KMS-11 (cell line): Measurements from ENCODE around the gene ANKS6.

Source experiments
- H2AFZ ChIP-seq: fragments of 200-600 bp; sonication (generic); 2 replicates; pipeline ENCODE4 v1.6.1; 2016; ENCODE audit warnings: antibody characterized with exemption, mixed run types, low read depth
- H3K27ac ChIP-seq: fragments of 200-600 bp; sonication (generic); 2 replicates; pipeline ENCODE4 v1.6.1; 2016; ENCODE audit warnings: mild to moderate bottlenecking, mixed run types
- H3K27me3 ChIP-seq: fragments of 200-600 bp; sonication (generic); 2 replicates; pipeline ENCODE4 v1.6.1; 2017; ENCODE audit warnings: mild to moderate bottlenecking, low read depth, mixed run types, moderate library complexity; ENCODE audit not compliant: insufficient read depth
- H3K36me3 ChIP-seq: fragments of 200-600 bp; sonication (generic); 2 replicates; pipeline ENCODE4 v1.6.1; 2017; ENCODE audit warnings: mild to moderate bottlenecking, mixed run types; ENCODE audit not compliant: insufficient read depth
- H3K4me1 ChIP-seq: fragments of 200-600 bp; sonication (generic); 2 replicates; pipeline ENCODE4 v1.6.1; 2016; ENCODE audit warnings: mild to moderate bottlenecking, low read depth, mixed run types; ENCODE audit not compliant: poor library complexity, severe bottlenecking
- H3K4me2 ChIP-seq: fragments of 200-600 bp; sonication (generic); 2 replicates; pipeline ENCODE4 v1.7.0; 2016; ENCODE audit warnings: mild to moderate bottlenecking, mixed run types
- H3K4me3 ChIP-seq: fragments of 200-600 bp; sonication (generic); IDR thresholded peaks from 2 replicates; pipeline ENCODE4 v1.6.1; 2017; ENCODE audit warnings: low read depth, low read length, mixed read lengths; ENCODE audit not compliant: insufficient read depth
- H3K79me2 ChIP-seq: fragments of 200-600 bp; sonication (generic); 2 replicates; pipeline ENCODE4 v1.6.1; 2016; ENCODE audit warnings: low read depth, mixed run types; ENCODE audit not compliant: insufficient read depth
- H3K9ac ChIP-seq: fragments of 200-600 bp; sonication (generic); 2 replicates; pipeline ENCODE4 v1.6.1; 2016; ENCODE audit warnings: mild to moderate bottlenecking, mixed run types
- H4K20me1 ChIP-seq: fragments of 200-600 bp; sonication (generic); 2 replicates; pipeline ENCODE4 v1.6.1; 2016; ENCODE audit warnings: mild to moderate bottlenecking, mixed run types; ENCODE audit not compliant: insufficient read depth
- TF ChIP-seq, protein P1 (sequence below): fragments of 200-600 bp; sonication (generic); conservative IDR thresholded peaks from 2 replicates; pipeline ENCODE4 v1.6.1; 2017; ENCODE audit warnings: low read depth, mild to moderate bottlenecking, antibody characterized with exemption, low read length, moderate library complexity, mixed read lengths

Gene ANKS6

GRCh38 chr9:98743329-98743728, 53.0 kb downstream of the ANKS6 start:
- Histone ChIP-seq H3K9ac (no peak overlapping the region), H3K4me2 (no peak overlapping the region), H2AFZ (no peak overlapping the region), H3K36me3 (no peaks in the 10 kb centered on the region), H3K27ac (no peak overlapping the region), H3K4me1 (no peaks in the 10 kb centered on the region), H3K4me3 (no peak overlapping the region), H4K20me1 (no peaks in the 10 kb centered on the region), H3K27me3 (no peaks in the 10 kb centered on the region), H3K79me2 (no peaks in the 10 kb centered on the region)
- TF ChIP-seq, protein P1, sequence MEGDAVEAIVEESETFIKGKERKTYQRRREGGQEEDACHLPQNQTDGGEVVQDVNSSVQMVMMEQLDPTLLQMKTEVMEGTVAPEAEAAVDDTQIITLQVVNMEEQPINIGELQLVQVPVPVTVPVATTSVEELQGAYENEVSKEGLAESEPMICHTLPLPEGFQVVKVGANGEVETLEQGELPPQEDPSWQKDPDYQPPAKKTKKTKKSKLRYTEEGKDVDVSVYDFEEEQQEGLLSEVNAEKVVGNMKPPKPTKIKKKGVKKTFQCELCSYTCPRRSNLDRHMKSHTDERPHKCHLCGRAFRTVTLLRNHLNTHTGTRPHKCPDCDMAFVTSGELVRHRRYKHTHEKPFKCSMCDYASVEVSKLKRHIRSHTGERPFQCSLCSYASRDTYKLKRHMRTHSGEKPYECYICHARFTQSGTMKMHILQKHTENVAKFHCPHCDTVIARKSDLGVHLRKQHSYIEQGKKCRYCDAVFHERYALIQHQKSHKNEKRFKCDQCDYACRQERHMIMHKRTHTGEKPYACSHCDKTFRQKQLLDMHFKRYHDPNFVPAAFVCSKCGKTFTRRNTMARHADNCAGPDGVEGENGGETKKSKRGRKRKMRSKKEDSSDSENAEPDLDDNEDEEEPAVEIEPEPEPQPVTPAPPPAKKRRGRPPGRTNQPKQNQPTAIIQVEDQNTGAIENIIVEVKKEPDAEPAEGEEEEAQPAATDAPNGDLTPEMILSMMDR = no peak

DNA sequence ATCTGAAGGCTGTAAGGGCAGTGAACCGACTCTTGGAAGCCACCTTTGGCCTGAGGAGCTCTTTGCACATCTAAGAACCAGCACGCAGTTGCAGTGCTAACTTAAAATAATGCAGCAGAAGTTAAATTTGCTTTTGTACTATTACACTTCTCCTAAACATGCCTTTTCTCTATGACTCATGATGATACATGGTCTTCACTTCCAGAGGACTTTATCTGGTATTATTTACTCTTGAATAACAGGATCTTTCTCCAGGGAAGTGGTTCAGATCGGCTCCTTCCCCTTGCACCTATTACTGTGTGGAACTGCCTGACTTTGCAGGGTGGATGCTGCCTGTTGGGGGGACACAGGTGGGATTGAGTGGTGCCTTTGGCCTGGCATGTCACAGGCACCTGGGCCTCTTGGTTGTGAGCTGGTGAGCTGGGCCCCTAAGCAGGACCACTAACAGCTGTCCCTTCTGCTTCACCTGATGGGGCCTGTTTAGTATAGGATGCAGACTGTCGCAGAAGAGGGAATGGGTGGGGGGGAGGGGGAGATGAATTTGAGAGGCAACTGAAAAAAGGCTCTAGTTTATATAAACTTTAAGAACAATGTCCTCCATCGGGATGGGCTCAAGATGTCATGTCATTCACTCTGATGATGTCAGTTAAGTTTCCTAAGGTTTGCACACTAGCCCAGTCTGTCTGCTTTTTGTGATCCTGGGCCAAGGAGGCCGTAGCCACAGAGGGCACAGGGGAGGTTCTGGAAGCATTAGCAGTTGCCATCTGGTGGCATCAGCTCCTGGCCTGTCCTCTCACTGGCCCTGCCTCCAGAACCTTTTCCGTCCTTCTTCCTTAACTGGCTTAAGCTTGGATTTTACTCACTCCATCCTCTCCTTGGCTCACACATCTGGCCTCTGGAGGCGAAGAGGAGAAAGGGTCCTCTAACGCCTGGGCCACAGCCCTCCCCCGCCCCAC, 53.8 kb downstream of the ANKS6 start:
- Histone ChIP-seq H3K79me2 (no peaks in the 10 kb centered on the region), H4K20me1 (no peaks in the 10 kb centered on the region), H3K27me3 (no peaks in the 10 kb centered on the region), H2AFZ (no peak overlapping the region), H3K4me3 (no peak overlapping the region), H3K36me3 (no peaks in the 10 kb centered on the region), H3K27ac (no peak overlapping the region), H3K9ac (no peak overlapping the region), H3K4me1 (no peaks in the 10 kb centered on the region), H3K4me2 (no peak overlapping the region)
- TF ChIP-seq, protein P1 = no peak

GRCh38 chr9:98740226-98740881, 56.0 kb downstream of the ANKS6 start:
- Histone ChIP-seq H3K9ac (no peak overlapping the region), H3K27me3 (no peaks in the 10 kb centered on the region), H3K4me2 (no peak overlapping the region), H3K4me3 (no peak overlapping the region), H2AFZ (no peak overlapping the region), H4K20me1 (no peaks in the 10 kb centered on the region), H3K4me1 (no peaks in the 10 kb centered on the region), H3K79me2 (no peaks in the 10 kb centered on the region), H3K27ac (no peak overlapping the region), H3K36me3 (no peaks in the 10 kb centered on the region)
- TF ChIP-seq, protein P1 = no peak

- Histone ChIP-seq H3K27ac (no peak overlapping the region), H3K79me2 (no peaks in the 10 kb centered on the region), H4K20me1 (no peaks in the 10 kb centered on the region), H2AFZ (no peak overlapping the region), H3K27me3 (no peaks in the 10 kb centered on the region), H3K4me3 (no peak overlapping the region), H3K4me1 (no peaks in the 10 kb centered on the region), H3K9ac (no peak overlapping the region), H3K4me2 (no peak overlapping the region), H3K36me3 (no peaks in the 10 kb centered on the region)
- TF ChIP-seq, protein P1 = no peak
Measured at GRCh38 chr9:98738741-98739140, 57.6 kb downstream of the ANKS6 start.
